Right hindlimb (tissue), 1 donor: ENCODE results near the gene ZNF136.

Experiments
- DNase-seq: peaks from one replicate; pipeline ENCODE4 v3.0.0-alpha.2; 2018

Gene ZNF136

DNA sequence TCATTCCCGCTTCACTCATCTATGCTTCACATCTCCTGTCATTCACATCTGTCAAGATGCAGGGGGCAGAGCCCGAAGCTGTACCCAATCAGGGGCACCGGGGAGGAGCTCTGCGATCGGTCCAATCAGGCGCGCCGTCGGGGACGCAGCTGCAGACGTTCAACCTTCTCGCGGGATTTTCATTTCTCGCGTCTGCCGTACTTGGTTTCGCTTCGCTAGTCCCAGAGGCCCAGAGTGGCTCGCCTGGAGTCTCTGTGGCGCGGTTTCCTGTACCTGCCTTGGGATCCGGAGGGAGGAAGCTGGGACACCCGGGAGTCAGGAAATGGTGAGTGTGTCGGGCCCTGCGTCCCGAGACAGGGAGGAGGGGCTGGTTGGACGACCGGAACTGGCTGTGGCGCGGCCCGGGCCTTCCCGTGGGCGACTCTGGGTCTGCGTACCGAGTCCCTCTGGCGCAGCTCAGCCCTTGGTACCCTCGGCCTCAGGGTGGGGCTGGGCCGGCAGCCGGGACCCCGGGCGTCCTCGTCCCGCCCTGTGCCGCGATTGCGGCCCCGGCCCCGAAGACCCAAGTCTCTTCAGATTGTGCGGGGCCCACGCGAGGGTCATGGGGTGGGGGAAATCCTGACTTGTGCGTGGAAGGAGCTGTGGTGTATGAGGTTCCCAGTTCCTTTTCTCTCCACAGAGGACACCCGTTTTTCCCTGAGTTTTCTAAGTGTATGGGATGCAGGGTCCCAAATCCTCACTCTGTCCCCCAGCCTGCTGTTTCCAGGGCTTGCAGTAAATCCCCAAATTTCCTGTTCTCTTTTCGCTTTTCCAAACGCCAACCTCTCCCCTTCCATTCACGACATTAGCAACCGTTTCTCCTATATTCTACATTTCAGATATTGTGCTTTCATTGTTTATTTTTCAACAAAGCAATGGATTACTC is at the start of gene ZNF136:
Gene ZNF136 (plus strand): TSS at position 215 of the 925 bp plus-strand sequence. CDS start 108 bp downstream, at position 323.
- peak; percentile 95 for DNase-seq

DNA sequence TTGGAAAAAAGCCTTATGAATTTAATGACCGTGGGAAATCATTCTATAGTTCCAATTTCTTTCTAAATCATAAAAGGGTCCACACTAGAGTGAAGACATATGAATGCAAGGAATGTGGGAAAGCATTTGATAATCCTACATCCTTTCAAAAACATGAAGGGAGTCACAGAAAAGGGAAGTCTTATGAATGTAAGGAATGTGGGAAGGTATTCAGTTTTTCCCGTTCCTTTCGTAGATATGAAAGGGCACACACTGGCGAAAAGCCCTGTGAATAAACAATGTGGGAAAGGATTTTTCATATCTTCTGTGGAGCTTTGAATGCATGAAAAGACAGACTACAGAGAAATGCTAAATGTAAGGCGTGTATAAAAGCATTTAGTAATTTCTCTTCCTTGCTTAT is 49.8 kb upstream of the ZNF136 start:
- DNase-seq: no peak

DNA sequence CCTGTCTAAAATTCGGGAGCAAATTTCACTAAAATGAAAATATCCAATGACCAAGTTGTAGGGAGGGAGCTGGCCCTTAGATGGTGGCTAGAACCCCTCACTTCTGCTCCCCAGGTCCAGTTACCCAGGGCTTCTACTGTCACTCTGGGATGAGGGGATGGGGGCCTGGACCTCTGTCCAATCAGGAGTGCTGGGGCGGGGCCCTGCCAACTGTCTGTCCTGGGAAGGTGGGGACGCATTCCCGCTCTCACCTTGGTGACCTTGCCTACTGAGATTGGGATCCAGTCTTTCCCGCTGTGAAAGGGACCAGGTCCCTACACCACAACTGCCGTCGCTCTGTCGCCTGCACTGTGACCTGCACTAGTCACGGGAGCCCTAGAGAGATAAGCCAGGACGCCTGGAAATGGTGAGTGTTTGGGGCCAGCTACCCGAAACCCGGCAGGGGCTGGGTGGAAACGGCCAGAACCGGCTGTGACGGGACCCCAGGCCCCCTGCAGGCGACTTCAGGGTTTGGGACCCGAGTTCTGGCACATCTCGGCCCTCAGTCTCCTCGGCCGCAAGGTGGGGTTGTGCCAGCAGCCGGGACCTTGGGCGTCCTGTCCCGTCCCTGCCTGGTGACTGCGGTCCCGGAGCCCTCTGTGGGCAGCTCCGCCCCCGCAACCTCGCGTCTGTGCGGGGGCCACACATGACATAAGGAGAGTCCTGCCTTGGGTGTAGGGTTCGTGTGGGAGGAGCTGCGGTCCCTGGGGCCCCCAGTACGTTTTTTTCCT is 45.5 kb upstream of the ZNF136 start:
- DNase-seq: no peak

DNA sequence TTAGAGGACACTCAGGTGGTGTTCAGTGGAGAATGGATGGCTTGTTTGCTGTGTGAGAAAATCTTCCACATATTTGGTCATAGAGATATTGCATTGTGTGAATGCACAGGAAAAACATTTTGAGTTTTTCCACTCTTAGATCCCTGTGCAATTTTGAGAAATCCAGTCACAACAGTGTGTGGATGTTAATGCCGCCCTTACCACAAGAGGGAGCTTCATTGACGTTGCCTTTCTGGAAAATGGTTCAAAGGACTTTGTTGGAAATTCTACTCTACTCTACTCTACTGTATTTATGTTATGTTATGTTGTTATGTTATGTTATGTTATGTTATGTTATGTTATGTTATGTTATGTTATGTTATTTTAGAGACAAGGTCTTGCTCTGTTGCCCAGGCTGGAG is 36.2 kb upstream of the ZNF136 start:
- DNase-seq: no peak

- no peak for DNase-seq
These were observed 29.8 kb upstream of the ZNF136 start for GRCh38 chr19:12133069-12133468.

DNA sequence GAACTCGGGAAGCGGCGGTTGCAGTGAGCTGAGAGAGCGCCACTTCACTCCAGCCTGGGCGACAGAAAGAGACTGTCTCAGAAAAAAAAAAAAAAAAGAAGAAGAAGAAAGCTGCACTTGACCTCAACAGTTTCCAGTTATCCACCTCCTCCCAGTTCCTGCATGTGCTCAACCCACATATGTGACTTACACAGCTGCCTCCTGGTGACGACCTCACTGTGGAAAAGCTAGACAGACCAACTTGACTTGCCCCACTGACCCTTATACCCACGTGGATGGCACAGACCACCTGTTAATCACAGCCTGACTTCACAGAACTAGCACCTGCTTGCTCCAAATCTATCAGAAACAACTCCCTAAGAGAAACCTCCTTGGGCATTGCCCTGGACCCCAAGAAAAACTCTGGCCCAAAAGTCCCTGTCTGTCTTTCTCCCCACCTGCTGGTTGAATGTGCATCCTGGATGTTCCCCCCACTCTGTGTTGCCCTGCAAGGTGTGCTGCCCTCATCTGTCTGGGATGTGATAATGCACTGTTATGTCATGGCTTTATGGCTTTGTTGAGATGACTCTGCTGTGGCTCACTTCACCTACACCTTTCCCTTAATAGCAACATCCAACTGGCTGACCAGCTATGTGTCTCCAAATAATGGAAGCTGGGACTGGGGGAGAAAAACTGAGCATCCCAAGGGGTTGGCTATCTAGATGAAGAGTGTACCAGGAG is 25.5 kb upstream of the ZNF136 start:
- no peak for DNase-seq

- no peak for DNase-seq
These were observed 23.6 kb upstream of the ZNF136 start for GRCh38 chr19:12139269-12139668.

DNA sequence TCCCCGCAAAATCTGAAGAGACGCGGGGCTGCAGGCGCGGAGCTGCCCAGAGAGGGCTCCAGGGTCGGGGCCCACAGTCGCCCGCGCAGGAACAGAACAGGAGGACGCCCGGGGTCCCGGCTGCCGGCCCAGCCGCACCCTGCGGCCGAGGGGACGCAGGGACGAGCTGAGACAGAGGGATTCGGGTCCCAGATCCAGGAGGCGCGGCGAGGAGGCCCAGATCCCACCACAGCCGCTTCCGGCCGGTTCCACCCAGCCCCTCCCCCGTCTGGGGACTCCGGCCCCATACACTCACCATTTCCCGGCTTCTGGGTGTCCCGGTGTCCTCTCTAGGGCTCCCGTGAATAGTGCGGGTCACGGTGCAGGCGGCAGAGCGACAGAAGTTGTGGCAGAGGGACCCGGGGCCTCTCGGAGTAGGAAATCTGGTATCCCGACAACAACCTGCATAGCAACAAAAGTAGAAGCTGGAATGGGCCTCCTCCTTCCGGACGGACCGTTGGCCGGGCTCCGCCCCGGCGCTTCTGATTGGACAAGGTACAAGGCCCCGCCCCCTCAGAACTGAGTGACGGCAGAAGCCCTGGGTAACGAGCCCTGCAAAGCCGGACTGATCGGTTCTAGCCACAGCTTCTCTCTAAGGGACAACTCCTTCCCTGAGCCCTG is 22.9 kb upstream of the ZNF136 start, which contains the start of gene ZNF20:
Gene ZNF20 (minus strand): TSS at position 466 of the 660 bp plus-strand sequence. CDS start 168 bp downstream, at position 298.
- peak; percentile 98 for DNase-seq

GRCh38 chr19:12140545-12141404 is 22.1 kb upstream of the ZNF136 start:
- peak; percentile 90 for DNase-seq

DNA sequence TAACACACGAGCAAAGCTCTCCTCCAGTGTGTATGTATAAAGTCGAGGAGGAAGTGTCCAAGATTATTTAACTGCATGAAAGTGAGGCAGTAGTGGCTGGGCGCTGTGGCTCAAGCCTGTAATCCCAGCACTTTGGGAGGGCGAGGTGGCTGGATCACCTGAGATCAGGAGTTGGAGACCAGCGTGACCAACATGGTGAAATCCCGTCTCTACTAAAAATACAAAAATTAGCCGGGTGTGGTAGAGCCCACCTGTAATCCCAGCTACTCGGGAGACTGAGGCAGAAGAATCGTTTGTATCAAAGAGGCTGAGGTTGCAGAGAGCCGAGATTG is 21.5 kb upstream of the ZNF136 start:
- no peak for DNase-seq

DNA sequence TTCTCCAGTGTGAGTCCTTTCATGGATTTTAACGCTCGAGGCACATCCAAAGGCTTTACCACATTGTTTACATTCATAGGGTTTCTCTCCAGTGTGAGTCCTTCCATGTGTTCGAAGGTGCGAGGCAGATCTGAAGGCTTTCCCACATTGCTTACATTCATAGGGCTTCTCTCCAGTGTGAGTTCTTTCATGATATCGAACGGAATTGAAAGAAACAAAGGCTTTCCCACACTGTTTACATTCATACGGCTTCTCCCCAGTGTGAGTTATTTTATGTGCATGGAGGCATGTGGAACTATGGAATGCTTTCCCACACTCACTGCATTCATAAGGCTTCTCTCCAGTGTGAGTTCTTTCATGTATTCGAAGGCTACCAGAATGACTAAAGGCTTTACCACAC is 17.5 kb upstream of the ZNF136 start:
- DNase-seq: no peak

GRCh38 chr19:12155324-12155860 is 7.5 kb upstream of the ZNF136 start:
- no peak for DNase-seq

- DNase-seq: peak; percentile 94
These were observed 6.5 kb upstream of the ZNF136 start, which contains the start of gene ZNF625 for GRCh38 chr19:12156223-12157058. Gene ZNF625 (minus strand): TSS chr19:12156734. CDS start chr19:12156558, 176 bp downstream.

DNA sequence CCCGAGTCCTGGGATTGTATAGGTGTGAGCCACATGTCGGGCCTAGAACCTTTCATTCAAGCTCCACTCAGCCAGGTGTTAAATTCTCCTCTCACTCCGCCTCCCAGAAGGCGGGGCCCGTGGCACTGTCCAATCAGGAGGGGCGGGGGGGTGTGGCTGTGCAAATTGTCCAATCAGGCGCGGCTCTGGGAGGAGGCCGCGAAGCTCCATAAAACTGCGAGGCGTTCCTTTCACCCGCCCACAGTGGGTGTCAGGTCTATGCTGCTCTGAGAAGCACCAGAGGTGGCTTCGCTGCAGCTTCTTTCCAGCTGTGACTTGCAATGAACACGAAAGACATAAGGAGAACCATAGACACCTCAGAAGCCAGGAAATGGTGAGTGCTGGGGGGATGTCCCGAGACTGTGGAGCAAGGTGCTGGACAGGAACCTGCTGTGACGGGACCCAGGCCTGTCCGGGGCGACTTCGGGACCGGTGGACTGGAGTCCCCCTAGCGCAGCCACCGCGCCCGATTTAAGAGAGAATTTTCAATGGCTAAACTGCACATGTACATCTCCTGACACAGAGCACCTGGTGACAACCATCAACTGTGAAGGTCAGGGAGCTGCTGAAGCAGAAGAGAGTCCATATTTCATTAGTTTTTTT is 3.0 kb upstream of the ZNF136 start:
- DNase-seq: no peak

GRCh38 chr19:12162513-12162881 is 399 bp upstream of the ZNF136 start:
- no peak for DNase-seq

DNA sequence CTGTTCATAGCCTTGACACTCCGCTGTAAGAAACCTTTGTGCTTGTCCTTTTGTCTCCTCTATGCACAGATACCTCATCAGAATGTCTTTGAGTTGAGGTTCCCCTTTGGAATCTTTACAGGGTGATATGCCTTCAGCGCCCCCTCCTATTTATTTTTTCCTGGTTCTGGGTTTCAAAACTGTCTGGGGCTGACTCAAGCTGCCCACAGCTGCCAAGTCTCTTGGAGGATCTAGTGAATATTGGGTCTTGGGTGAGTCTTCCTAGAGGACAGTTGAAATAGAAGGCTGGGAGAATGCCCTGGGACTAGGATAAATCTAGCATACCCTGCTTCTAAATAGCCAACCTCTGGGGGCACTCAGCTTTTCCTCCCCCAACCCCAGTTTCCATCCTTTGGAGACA is 930 bp downstream of the ZNF136 start:
- no peak for DNase-seq

GRCh38 chr19:12166626-12167025 is 3.7 kb downstream of the ZNF136 start:
- DNase-seq: no peak

DNA sequence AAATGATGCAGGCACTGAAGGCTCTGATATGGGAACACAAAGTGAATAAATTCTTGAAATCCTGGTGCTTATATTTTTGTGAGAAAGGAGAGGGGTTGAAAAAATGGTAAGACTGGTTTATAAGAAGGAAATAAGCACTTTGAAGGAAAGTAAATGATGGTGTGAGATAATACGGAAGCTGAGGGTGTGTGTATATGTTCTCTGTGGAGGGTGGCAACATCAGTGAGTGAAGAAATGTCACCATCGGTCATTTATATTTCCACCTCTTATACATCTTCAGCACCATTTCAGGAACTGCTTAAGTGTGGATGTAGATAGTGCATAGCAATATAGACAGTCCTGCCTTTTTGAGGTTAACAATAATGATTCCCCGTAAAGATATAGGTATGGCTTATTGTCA is 17.5 kb downstream of the ZNF136 start:
- no peak for DNase-seq

- DNase-seq: no peak
These were observed 24.7 kb downstream of the ZNF136 start for GRCh38 chr19:12187625-12188024.
